Measurements from ENCODE around the gene HS6ST2. TPM values are rescaled to one million over a fixed set of nuclear protein-coding genes. Genes with fewer than 3 reads are reported as not detected.

Gene HS6ST2
- polyA plus RNA-seq, 1 of the 3 experiments (the other 2 are of a cell fraction), result 0.05 TPM

DNA sequence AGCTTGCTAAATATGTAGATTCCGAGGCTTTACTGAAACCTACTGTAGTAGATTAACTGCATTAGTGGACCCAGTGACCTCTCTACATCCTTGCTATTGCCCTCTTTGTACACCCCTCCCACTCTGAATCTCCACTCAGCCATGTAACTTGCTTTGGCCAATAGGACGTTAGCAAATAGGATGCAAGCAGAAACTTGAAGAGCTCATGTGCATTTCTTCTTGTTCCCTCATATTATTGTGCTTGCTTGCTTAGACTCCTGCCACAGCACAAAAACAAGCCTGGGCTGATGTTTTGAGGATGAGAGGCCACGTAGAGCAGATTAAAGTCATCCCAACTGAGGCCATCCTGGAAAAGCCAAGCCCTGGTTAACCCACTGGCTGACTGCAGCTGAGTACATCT, 147.9 kb downstream of the HS6ST2 start:
- no peak overlapping the region for H3K27ac ChIP-seq (ENCODE audit: low read depth in 2 of 2, low read length in 1 of 2)
- CTCF ChIA-PET, result interaction anchor here (0.7 to 1.3 kb wide), 2 partner anchors 12 to 69 kb away, joined by 3 to 4 read pairs; no protein-coding TSS in a partner anchor
- no peak for DNase-seq
- no peak overlapping the region for H2AFZ ChIP-seq (ENCODE audit: low read depth)
- H3K4me2 ChIP-seq, result no peak overlapping the region
- H3K9ac ChIP-seq, result no peak overlapping the region
- H3K9me3 ChIP-seq, result no peaks in the 10 kb centered on the region
- H3F3A ChIP-seq (replicated peaks; ENCODE audit: insufficient read depth), result no peaks in the 10 kb centered on the region
- TF ChIP-seq, protein P1, sequence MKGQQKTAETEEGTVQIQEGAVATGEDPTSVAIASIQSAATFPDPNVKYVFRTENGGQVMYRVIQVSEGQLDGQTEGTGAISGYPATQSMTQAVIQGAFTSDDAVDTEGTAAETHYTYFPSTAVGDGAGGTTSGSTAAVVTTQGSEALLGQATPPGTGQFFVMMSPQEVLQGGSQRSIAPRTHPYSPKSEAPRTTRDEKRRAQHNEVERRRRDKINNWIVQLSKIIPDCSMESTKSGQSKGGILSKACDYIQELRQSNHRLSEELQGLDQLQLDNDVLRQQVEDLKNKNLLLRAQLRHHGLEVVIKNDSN (IDR thresholded peaks at IDR 0.05; ENCODE audit: borderline replicate concordance, low read depth), result no peak
- no peak for TF ChIP-seq ELF1 (IDR thresholded peaks at IDR 0.05)
- no peak for TF ChIP-seq MXI1 (IDR thresholded peaks at IDR 0.05; ENCODE audit: low read depth, low read length)
- no peak for TF ChIP-seq TCF12 (IDR thresholded peaks at IDR 0.05)
- TF ChIP-seq CHD2 (IDR thresholded peaks at IDR 0.05; ENCODE audit: low read length, partially characterized antibody), result no peak
- TF ChIP-seq, protein P2, sequence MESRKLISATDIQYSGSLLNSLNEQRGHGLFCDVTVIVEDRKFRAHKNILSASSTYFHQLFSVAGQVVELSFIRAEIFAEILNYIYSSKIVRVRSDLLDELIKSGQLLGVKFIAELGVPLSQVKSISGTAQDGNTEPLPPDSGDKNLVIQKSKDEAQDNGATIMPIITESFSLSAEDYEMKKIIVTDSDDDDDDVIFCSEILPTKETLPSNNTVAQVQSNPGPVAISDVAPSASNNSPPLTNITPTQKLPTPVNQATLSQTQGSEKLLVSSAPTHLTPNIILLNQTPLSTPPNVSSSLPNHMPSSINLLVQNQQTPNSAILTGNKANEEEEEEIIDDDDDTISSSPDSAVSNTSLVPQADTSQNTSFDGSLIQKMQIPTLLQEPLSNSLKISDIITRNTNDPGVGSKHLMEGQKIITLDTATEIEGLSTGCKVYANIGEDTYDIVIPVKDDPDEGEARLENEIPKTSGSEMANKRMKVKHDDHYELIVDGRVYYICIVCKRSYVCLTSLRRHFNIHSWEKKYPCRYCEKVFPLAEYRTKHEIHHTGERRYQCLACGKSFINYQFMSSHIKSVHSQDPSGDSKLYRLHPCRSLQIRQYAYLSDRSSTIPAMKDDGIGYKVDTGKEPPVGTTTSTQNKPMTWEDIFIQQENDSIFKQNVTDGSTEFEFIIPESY (IDR thresholded peaks at IDR 0.05; ENCODE audit: borderline replicate concordance, low read depth), result no peak
- TF ChIP-seq, protein P3, sequence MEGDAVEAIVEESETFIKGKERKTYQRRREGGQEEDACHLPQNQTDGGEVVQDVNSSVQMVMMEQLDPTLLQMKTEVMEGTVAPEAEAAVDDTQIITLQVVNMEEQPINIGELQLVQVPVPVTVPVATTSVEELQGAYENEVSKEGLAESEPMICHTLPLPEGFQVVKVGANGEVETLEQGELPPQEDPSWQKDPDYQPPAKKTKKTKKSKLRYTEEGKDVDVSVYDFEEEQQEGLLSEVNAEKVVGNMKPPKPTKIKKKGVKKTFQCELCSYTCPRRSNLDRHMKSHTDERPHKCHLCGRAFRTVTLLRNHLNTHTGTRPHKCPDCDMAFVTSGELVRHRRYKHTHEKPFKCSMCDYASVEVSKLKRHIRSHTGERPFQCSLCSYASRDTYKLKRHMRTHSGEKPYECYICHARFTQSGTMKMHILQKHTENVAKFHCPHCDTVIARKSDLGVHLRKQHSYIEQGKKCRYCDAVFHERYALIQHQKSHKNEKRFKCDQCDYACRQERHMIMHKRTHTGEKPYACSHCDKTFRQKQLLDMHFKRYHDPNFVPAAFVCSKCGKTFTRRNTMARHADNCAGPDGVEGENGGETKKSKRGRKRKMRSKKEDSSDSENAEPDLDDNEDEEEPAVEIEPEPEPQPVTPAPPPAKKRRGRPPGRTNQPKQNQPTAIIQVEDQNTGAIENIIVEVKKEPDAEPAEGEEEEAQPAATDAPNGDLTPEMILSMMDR (IDR thresholded peaks at IDR 0.05), result no peak
- TF ChIP-seq SMC3 (IDR thresholded peaks at IDR 0.05; ENCODE audit: low read depth, low read length), result no peak
- no peak for TF ChIP-seq FOSL2 (IDR thresholded peaks at IDR 0.05; ENCODE audit: borderline replicate concordance, low read depth)
- TF ChIP-seq YY1 (IDR thresholded peaks at IDR 0.05; ENCODE audit: low read depth), result no peak
- TF ChIP-seq, protein P4, sequence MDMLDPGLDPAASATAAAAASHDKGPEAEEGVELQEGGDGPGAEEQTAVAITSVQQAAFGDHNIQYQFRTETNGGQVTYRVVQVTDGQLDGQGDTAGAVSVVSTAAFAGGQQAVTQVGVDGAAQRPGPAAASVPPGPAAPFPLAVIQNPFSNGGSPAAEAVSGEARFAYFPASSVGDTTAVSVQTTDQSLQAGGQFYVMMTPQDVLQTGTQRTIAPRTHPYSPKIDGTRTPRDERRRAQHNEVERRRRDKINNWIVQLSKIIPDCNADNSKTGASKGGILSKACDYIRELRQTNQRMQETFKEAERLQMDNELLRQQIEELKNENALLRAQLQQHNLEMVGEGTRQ (IDR thresholded peaks at IDR 0.05; ENCODE audit: borderline replicate concordance, low read depth, low read length), result no peak
- TF ChIP-seq, protein P5, sequence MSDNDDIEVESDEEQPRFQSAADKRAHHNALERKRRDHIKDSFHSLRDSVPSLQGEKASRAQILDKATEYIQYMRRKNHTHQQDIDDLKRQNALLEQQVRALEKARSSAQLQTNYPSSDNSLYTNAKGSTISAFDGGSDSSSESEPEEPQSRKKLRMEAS (IDR thresholded peaks at IDR 0.05; ENCODE audit: low read depth), result no peak
- TF ChIP-seq FOXM1 (IDR thresholded peaks at IDR 0.05; ENCODE audit: low read depth), result no peak
- no peak for TF ChIP-seq GATA2 (CRISPR knock-in tag; IDR thresholded peaks at IDR 0.05)
- TF ChIP-seq JUND (IDR thresholded peaks at IDR 0.05), result no peak
- TF ChIP-seq NRF1 (IDR thresholded peaks at IDR 0.05; ENCODE audit: low read depth, low read length), result no peak
- TF ChIP-seq, protein P6, sequence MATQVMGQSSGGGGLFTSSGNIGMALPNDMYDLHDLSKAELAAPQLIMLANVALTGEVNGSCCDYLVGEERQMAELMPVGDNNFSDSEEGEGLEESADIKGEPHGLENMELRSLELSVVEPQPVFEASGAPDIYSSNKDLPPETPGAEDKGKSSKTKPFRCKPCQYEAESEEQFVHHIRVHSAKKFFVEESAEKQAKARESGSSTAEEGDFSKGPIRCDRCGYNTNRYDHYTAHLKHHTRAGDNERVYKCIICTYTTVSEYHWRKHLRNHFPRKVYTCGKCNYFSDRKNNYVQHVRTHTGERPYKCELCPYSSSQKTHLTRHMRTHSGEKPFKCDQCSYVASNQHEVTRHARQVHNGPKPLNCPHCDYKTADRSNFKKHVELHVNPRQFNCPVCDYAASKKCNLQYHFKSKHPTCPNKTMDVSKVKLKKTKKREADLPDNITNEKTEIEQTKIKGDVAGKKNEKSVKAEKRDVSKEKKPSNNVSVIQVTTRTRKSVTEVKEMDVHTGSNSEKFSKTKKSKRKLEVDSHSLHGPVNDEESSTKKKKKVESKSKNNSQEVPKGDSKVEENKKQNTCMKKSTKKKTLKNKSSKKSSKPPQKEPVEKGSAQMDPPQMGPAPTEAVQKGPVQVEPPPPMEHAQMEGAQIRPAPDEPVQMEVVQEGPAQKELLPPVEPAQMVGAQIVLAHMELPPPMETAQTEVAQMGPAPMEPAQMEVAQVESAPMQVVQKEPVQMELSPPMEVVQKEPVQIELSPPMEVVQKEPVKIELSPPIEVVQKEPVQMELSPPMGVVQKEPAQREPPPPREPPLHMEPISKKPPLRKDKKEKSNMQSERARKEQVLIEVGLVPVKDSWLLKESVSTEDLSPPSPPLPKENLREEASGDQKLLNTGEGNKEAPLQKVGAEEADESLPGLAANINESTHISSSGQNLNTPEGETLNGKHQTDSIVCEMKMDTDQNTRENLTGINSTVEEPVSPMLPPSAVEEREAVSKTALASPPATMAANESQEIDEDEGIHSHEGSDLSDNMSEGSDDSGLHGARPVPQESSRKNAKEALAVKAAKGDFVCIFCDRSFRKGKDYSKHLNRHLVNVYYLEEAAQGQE (IDR thresholded peaks at IDR 0.05; ENCODE audit: low read depth, low read length), result no peak
- no peak for TF ChIP-seq TAF1 (IDR thresholded peaks at IDR 0.05; ENCODE audit: borderline replicate concordance, low read depth, low read length)
- no peaks in the 10 kb centered on the region for H3K36me3 ChIP-seq (replicated peaks in 1 of 2; ENCODE audit: control insufficient read depth in 1 of 2, insufficient read depth in 2 of 2, low read length in 1 of 2)
- H3K27me3 ChIP-seq (ENCODE audit: insufficient read depth), result no peaks in the 10 kb centered on the region; the same call in 1 of the 2 replicates
- H3K4me1 ChIP-seq (ENCODE audit: control insufficient read depth in 1 of 2, insufficient read depth in 2 of 2, low read depth in 1 of 2, low read length in 1 of 2), result no peaks in the 10 kb centered on the region
- no peaks in the 10 kb centered on the region for H3K79me2 ChIP-seq (ENCODE audit: insufficient read depth)
- 15% methylated on average over 3 of the region's 3 CpGs for WGBS (ENCODE audit: low lambda C conversion rate)
- no peaks in the 10 kb centered on the region for H3K9me2 ChIP-seq
- no peaks in the 10 kb centered on the region for H4K20me1 ChIP-seq (ENCODE audit: insufficient read depth)
- POLR2A ChIA-PET, result interaction anchor here (0.6 kb wide), 1 partner anchor 37 kb away, joined by 3 read pairs; no protein-coding TSS in a partner anchor
- H3K4me3 ChIP-seq (ENCODE audit: low read depth in 2 of 2, low read length in 1 of 2), result no peak overlapping the region

Measured in SK-N-SH (cell line).